Nephron progenitor cell (in vitro differentiated cells): ENCODE measurements around the gene MRPS23.

Experiments used
- DNase-seq: peaks from one replicate; pipeline ENCODE4 v3.0.0; 2021
- H3K27ac Mint-ChIP-seq: 2 replicates; pipeline ENCODE4 v1.8.0; 2021; ENCODE audit warnings: mild to moderate bottlenecking, moderate library complexity, mixed read lengths
- H3K27me3 Mint-ChIP-seq: 2 replicates; pipeline ENCODE4 v1.8.0; 2021; ENCODE audit warnings: mild to moderate bottlenecking, low read depth, mixed read lengths; ENCODE audit not compliant: poor library complexity
- H3K36me3 Mint-ChIP-seq: 2 replicates; pipeline ENCODE4 v1.8.0; 2021; ENCODE audit warnings: low read depth, mixed read lengths
- H3K4me1 Mint-ChIP-seq: 2 replicates; pipeline ENCODE4 v1.8.0; 2021; ENCODE audit warnings: mixed read lengths
- H3K4me3 Mint-ChIP-seq: 2 replicates; pipeline ENCODE4 v1.8.0; 2021; ENCODE audit warnings: mild to moderate bottlenecking, moderate library complexity, mixed read lengths
- H3K9me3 Mint-ChIP-seq: 2 replicates; pipeline ENCODE4 v1.8.0; 2021; ENCODE audit warnings: mild to moderate bottlenecking, moderate library complexity, mixed read lengths
- TF ChIP-seq, protein P1 (sequence below): fragments of 200-600 bp; sonication (generic); IDR thresholded peaks from 2 replicates; pipeline ENCODE4 v1.5.0; 2021; ENCODE audit warnings: antibody characterized with exemption

MRPS23 gene

DNA sequence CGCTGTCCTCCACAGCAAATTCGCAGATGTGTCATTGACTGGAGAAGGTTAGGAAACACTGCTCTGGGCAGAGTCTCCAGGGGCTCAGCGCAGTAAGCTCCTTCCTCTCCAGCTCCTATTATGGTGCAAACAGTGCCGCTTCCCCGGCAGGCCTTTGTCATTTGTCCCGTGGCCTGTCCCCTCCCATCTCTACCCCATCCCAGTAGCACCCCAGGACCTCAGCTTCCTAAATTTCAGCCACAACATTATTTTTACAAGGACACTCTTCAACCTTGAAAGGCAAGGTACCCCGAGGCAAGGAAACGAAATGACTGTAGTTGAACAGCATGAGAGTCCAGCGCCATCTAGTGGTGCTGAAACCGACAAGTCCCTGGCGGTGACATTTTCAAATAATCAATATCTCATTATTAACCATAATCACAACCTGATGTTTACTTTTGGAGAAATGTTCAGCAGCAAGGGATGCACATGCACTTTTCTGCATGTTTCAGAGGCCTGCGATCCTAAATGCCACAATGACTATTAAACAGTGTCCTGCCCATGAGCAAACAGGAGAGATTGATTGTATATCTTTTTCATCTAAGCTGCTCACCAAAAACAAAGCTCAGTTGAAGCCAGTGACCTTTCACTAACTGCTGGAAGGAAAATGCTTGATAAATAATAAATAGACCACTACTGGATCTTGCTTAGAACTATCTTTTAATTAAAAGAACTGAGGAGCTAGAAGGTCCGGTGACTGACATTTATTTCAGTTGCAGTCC lies 16.5 kb downstream of the MRPS23 start:
- peaks cover 9% of the 10 kb centered on the region for H3K4me1 Mint-ChIP-seq
- peaks cover 6% of the 10 kb centered on the region for H3K27me3 Mint-ChIP-seq
- no peak overlapping the region for H3K27ac Mint-ChIP-seq

DNA sequence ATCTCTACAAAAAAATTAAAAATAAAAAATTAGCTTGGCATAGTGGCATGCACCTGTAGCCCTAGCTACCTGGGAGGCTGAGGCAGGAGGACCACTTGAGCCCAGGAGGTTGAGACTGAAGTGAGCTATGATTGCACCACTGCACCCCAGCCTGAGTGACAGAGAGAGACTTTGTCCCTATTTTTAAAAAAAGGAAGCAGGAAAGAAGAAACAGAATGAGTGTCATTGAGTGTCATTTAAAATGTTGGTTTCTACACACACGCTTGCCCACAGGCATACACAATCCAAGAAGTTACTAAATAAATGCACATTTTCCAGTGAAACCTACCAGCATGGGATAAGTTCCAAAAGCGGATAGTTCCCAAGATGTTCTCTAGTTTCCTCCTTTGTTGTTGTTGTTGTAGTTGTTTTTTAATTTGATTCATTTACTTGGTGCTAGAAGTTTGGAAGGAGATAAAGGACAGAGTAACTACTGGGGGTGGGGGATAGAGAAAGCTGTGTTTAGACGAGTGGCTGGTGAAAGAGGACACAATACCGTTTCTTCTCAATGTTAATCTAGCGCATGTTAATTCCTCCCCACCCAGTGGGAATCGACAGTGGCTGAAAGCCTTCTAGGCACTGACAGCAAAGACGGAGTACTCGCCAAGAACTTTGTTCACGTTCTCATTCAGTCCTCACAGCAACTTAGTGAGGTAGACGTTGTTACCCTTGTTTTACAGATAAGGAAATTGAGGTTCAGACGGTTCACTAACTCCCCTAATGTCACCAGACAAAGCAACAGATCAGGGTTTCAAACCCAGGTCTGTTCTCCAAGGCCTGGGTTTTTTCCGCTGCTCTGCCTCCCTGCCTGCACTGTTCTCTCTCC lies 17.3 kb downstream of the MRPS23 start:
- Mint-ChIP-seq H3K9me3 (no peaks in the 10 kb centered on the region), H3K4me3 (no peak overlapping the region), H3K27ac (no peak overlapping the region), H3K36me3 (peaks cover 6% of the 10 kb centered on the region), H3K27me3 (peaks cover 6% of the 10 kb centered on the region), H3K4me1 (peaks cover 9% of the 10 kb centered on the region)
- DNase-seq = no peak
- TF ChIP-seq, protein P1, sequence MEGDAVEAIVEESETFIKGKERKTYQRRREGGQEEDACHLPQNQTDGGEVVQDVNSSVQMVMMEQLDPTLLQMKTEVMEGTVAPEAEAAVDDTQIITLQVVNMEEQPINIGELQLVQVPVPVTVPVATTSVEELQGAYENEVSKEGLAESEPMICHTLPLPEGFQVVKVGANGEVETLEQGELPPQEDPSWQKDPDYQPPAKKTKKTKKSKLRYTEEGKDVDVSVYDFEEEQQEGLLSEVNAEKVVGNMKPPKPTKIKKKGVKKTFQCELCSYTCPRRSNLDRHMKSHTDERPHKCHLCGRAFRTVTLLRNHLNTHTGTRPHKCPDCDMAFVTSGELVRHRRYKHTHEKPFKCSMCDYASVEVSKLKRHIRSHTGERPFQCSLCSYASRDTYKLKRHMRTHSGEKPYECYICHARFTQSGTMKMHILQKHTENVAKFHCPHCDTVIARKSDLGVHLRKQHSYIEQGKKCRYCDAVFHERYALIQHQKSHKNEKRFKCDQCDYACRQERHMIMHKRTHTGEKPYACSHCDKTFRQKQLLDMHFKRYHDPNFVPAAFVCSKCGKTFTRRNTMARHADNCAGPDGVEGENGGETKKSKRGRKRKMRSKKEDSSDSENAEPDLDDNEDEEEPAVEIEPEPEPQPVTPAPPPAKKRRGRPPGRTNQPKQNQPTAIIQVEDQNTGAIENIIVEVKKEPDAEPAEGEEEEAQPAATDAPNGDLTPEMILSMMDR = no peak

More for the DNA sequence above, 16.5 kb downstream of the MRPS23 start:
- Mint-ChIP-seq H3K4me3 (no peak overlapping the region), H3K36me3 (peaks cover 6% of the 10 kb centered on the region), H3K9me3 (no peaks in the 10 kb centered on the region)
- DNase-seq = peak; percentile 77
- TF ChIP-seq, protein P1 = peak; percentile 95

- H3K4me1 Mint-ChIP-seq = peaks cover 9% of the 10 kb centered on the region
- H3K27ac Mint-ChIP-seq = no peak overlapping the region
- peaks cover 6% of the 10 kb centered on the region for H3K27me3 Mint-ChIP-seq
- no peak for DNase-seq
- no peaks in the 10 kb centered on the region for H3K36me3 Mint-ChIP-seq
- no peak overlapping the region for H3K4me3 Mint-ChIP-seq
- TF ChIP-seq, protein P1 = no peak
- no peaks in the 10 kb centered on the region for H3K9me3 Mint-ChIP-seq
These were observed 19.0 kb downstream of the MRPS23 start for GRCh38 chr17:57830880-57831279.

DNA sequence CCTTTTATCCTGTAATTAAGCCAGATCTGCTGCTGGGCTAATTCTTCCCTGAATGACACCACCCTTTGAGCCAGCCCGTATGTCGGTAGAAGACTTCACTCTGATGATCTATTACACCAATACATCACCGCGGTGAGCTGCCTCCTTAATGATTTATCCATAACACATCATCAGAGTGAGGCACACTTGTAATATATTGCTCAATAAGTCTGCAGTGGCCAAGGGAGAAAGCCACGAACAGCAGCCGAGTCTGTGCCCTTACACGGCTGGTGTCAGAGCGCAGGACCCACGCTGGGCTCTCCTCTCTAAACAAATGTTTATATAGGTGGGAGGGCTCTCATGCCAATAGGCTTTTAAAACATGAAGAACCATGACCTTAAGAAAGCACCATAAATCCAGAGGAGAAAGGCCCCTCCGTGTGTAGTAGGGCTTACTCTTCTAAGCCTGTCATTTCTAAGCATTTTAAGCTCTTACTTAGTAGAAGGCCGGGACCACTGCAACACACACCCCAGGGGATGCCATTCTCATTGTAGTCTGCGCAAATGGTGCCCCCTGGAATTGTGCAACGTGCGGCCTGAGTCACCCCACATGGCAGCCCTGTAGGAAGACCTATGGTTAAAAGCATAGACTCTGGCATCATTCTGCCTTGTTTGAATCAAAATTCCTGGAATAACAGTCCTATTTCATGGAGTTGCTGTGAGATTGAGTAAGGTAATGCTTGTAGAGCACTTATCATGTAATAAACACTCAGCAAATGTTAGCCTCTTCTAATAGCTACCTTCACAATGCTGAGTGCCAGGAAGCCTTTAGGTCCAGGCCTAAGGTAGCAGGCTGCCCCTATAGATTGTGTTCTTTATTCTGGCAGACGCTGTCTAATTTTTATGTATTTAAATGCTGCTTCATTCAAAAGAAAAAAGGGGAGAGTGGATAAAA lies 26.1 kb downstream of the MRPS23 start:
- Mint-ChIP-seq H3K36me3 (no peaks in the 10 kb centered on the region), H3K4me1 (peaks cover 20% of the 10 kb centered on the region), H3K9me3 (no peaks in the 10 kb centered on the region), H3K27ac (no peak overlapping the region), H3K4me3 (no peak overlapping the region), H3K27me3 (peaks cover 8% of the 10 kb centered on the region)
- TF ChIP-seq, protein P1 = no peak
- peak; percentile 19 for DNase-seq

DNA sequence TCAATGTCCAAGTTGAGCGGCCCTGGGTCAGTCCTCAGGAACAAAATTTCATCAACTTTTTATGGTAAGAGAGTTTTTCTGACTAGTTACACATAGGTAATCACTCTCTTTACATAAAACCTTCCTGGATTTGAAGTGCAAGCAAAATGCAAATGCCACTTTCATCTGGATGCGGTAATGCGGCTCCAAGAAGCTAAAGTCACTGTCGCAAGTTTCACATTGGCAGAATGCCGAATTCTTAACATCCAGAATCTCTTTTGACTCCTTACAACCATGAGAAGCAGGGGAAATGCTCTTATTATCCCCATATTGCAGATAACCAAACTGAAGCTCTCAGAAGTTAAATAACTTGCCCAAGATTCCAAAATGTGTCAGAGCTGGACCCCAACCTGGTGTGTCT lies 30.0 kb downstream of the MRPS23 start:
- no peak for DNase-seq
- H3K27me3 Mint-ChIP-seq = peaks cover 19% of the 10 kb centered on the region
- no peaks in the 10 kb centered on the region for H3K36me3 Mint-ChIP-seq
- no peak overlapping the region for H3K27ac Mint-ChIP-seq
- TF ChIP-seq, protein P1 = no peak
- no peak overlapping the region for H3K4me3 Mint-ChIP-seq
- no peaks in the 10 kb centered on the region for H3K9me3 Mint-ChIP-seq
- peaks cover 20% of the 10 kb centered on the region for H3K4me1 Mint-ChIP-seq
